Fibroblast of lung (primary cell): ENCODE results near the gene ENO4. TPM values are rescaled to one million over a fixed set of nuclear protein-coding genes. Genes with fewer than 3 reads are reported as not detected.

Experiments
- DNase-seq, 2 donors: peaks; one replicate each; pipeline versions ENCODE4 v3.0.0 to v3.0.0-alpha.2; 2010; ENCODE audit warnings: low read depth in 2 of 2
- H2AFZ ChIP-seq: 2 replicates; pipeline ENCODE4 v1.5.1; 2012; ENCODE audit warnings: low read length, control low read depth, inconsistent platforms
- H3K27ac ChIP-seq: 2 replicates; pipeline ENCODE4 v1.5.1; 2011; ENCODE audit warnings: low read length, control low read depth; ENCODE audit not compliant: insufficient read depth
- H3K27me3 ChIP-seq: 2 replicates; pipeline ENCODE4 v1.5.1; 2011; ENCODE audit warnings: mild to moderate bottlenecking, low read length; ENCODE audit not compliant: control insufficient read depth, insufficient read depth
- H3K36me3 ChIP-seq: 2 replicates; pipeline ENCODE4 v1.5.1; 2011; ENCODE audit warnings: low read length; ENCODE audit not compliant: control insufficient read depth, insufficient read depth
- H3K4me1 ChIP-seq: 2 replicates; pipeline ENCODE4 v1.5.1; 2011; ENCODE audit warnings: low read length; ENCODE audit not compliant: control insufficient read depth, insufficient read depth; ENCODE audit errors: extremely low read depth
- H3K4me2 ChIP-seq: 2 replicates; pipeline ENCODE4 v1.5.1; 2011; ENCODE audit warnings: low read length, control low read depth; ENCODE audit not compliant: insufficient read depth; ENCODE audit errors: extremely low read depth
- H3K4me3 ChIP-seq, 4 experiments: fragments of 200-600 bp in 1 of 4; sonication (generic) in 1 of 4; replicated peaks in 1 of 4; 2 replicates each; pipeline ENCODE4 v1.5.1; 2011 to 2016; ENCODE audit warnings: low read length in 4 of 4, low read depth in 3 of 4, mild to moderate bottlenecking in 3 of 4, control low read depth in 2 of 4, inconsistent platforms in 1 of 4, mixed read lengths in 1 of 4; ENCODE audit not compliant: insufficient read depth in 1 of 4; ENCODE audit errors: control extremely low read depth in 1 of 4
- H3K79me2 ChIP-seq: 2 replicates; pipeline ENCODE4 v1.5.1; 2012; ENCODE audit warnings: mild to moderate bottlenecking, low read length, inconsistent platforms; ENCODE audit not compliant: control insufficient read depth, insufficient read depth
- H3K9ac ChIP-seq: 2 replicates; pipeline ENCODE4 v1.5.1; 2011; ENCODE audit warnings: mild to moderate bottlenecking, low read length, control low read depth; ENCODE audit not compliant: insufficient read depth
- H3K9me3 ChIP-seq: 2 replicates; pipeline ENCODE4 v1.5.1; 2012; ENCODE audit warnings: low read depth, low read length; ENCODE audit not compliant: control insufficient read depth, insufficient read depth
- H4K20me1 ChIP-seq: 2 replicates; pipeline ENCODE4 v1.5.1; 2011; ENCODE audit warnings: low read length; ENCODE audit not compliant: control insufficient read depth, insufficient read depth; ENCODE audit errors: extremely low read depth
- CTCF ChIP-seq, 2 donors: IDR thresholded peaks in 1 of 2; conservative IDR thresholded peaks in 1 of 2; 1 replicate in 1 of 2; 2 replicates in 1 of 2; pipeline ENCODE4 v1.5.1; 2011 to 2012; ENCODE audit warnings: low read length in 2 of 2, control low read depth in 1 of 2, inconsistent platforms in 1 of 2, low read depth in 1 of 2, mild to moderate bottlenecking in 1 of 2
- EZH2 ChIP-seq: IDR thresholded peaks from 2 replicates; pipeline ENCODE4 v1.5.1; 2012; ENCODE audit warnings: low read length, control low read depth, mild to moderate bottlenecking; ENCODE audit errors: missing control alignments
- polyA minus RNA-seq: library from RNA; depleted of rRNA, polyadenylated mRNA; stranded (reverse); fragments of >200 nt; gene quantifications from 2 replicates; pipeline ENCODE4 v1.2.3, GENCODE V29; 2011; ENCODE audit warnings: low replicate concordance
- polyA plus RNA-seq, 2 donors: library from polyadenylated mRNA; depleted of rRNA in 1 of 2; stranded (reverse) in 1 of 2; unstranded in 1 of 2; fragments of >200 nt; gene quantifications; 2 replicates each; pipeline ENCODE4 v1.2.1, GENCODE V29; 2011 to 2012; ENCODE audit warnings: missing spikeins in 1 of 2
- total RNA-seq: library from RNA; depleted of rRNA; stranded (reverse); fragments of >200 nt; gene quantifications from 2 replicates; pipeline ENCODE4 v1.2.1, GENCODE V29; 2014

Gene ENO4
- total RNA-seq (under 0.01 and 0.66 TPM in 2 replicates), polyA plus RNA-seq (0.05 and 0.18 TPM in 2 replicates), polyA minus RNA-seq (not detected in 2 replicates)
- 0.21 and 0.27 TPM in 2 replicates for polyA plus RNA-seq (2012)

GRCh38 chr10:116849248-116850057, at the start of gene ENO4:
TSS of gene ENO4 (plus strand) at chr10:116849499. CDS start at chr10:116849567, 68 bp downstream.
- Histone ChIP-seq H3K4me3 (peak within 1 kb of the TSS; percentile 46 to 65 (median 56)), H3K27me3 (peaks cover 12% of the 10 kb centered on the region), H3K9ac (peak within 1 kb of the TSS; percentile 37), H2AFZ (peak within 1 kb of the TSS; percentile 81), H3K79me2 (no peaks in the 10 kb centered on the region), H3K9me3 (no peaks in the 10 kb centered on the region), H3K27ac (no peak within 1 kb of the TSS), H3K4me2 (peak within 1 kb of the TSS; percentile 95), H4K20me1 (no peaks in the 10 kb centered on the region), H3K4me1 (no peaks in the 10 kb centered on the region), H3K36me3 (no peaks in the 10 kb centered on the region)
- no peak for TF ChIP-seq EZH2
- TF ChIP-seq CTCF (conservative IDR thresholded peaks at IDR 0.05 in 1 of 2, IDR thresholded peaks at IDR 0.05 in 1 of 2; ENCODE audit: low read depth in 1 of 2, low read length in 2 of 2) = no peak
- peak; percentile 84 for DNase-seq

GRCh38 chr10:116800286-116800929, 48.9 kb upstream of the ENO4 start:
- Histone ChIP-seq H3K4me1 (no peaks in the 10 kb centered on the region), H2AFZ (no peak overlapping the region), H3K4me2 (no peak overlapping the region), H3K9ac (no peak overlapping the region), H3K27me3 (peaks cover 3% of the 10 kb centered on the region), H3K36me3 (no peaks in the 10 kb centered on the region), H4K20me1 (no peaks in the 10 kb centered on the region), H3K4me3 (no peak overlapping the region), H3K79me2 (no peaks in the 10 kb centered on the region), H3K9me3 (no peaks in the 10 kb centered on the region), H3K27ac (no peak overlapping the region)
- DNase-seq = no peak
- TF ChIP-seq EZH2 = no peak
- TF ChIP-seq CTCF (conservative IDR thresholded peaks at IDR 0.05 in 1 of 2, IDR thresholded peaks at IDR 0.05 in 1 of 2; ENCODE audit: low read depth in 1 of 2, low read length in 2 of 2) = no peak

GRCh38 chr10:116801658-116802057, 47.6 kb upstream of the ENO4 start:
- Histone ChIP-seq H3K9ac (no peak overlapping the region), H3K79me2 (no peaks in the 10 kb centered on the region), H3K27me3 (peaks cover 3% of the 10 kb centered on the region), H4K20me1 (no peaks in the 10 kb centered on the region), H2AFZ (no peak overlapping the region), H3K4me3 (no peak overlapping the region), H3K27ac (no peak overlapping the region), H3K4me1 (no peaks in the 10 kb centered on the region), H3K9me3 (no peaks in the 10 kb centered on the region), H3K4me2 (no peak overlapping the region), H3K36me3 (no peaks in the 10 kb centered on the region)
- DNase-seq = no peak
- TF ChIP-seq EZH2 = no peak
- no peak for TF ChIP-seq CTCF (conservative IDR thresholded peaks at IDR 0.05 in 1 of 2, IDR thresholded peaks at IDR 0.05 in 1 of 2; ENCODE audit: low read depth in 1 of 2, low read length in 2 of 2)
